HCT116 (cell line): ENCODE measurements around the gene UQCC2. TPM values are rescaled to one million over a fixed set of nuclear protein-coding genes. Genes with fewer than 3 reads are reported as not detected.

Source experiments
- ATAC-seq: fragments of 200-7000 bp; cut with Tn5 transposase; 2 replicates; pipeline ENCODE4 v1.9.1; 2020; ENCODE audit warnings: mild to moderate bottlenecking, moderate library complexity
- BruUV-seq: library from RNA; stranded (reverse); fragments of 400-500 nt; replicated peaks from 2 replicates; lab custom pipeline; 2021; lab: Mats Ljungman, UMichigan
- CTCF ChIA-PET: fragments of 300-600 bp; sonication (Branson Sonifier 250); formaldehyde crosslinking; loops from one replicate; lab custom pipeline; 2021; ENCODE audit warnings: antibody characterized with exemption; lab: Charles Lee
- POLR2A ChIA-PET: fragments of 300-600, 350-600 bp; sonication (Branson Sonifier 250); formaldehyde crosslinking; loops from one replicate; lab custom pipeline; 2021; ENCODE audit warnings: antibody characterized with exemption; lab: Charles Lee
- RAD21 ChIA-PET, 2 experiments: fragments of 300-600 bp; sonication (Branson Sonifier 250); formaldehyde crosslinking; loops; one replicate each; lab custom pipeline; 2023; ENCODE audit warnings: low total read pairs in 2 of 2; ENCODE audit not compliant: uncharacterized antibody in 2 of 2, unreplicated experiment in 2 of 2, low non-redundant PET in 1 of 2; lab: Charles Lee
- DNase-seq: peaks from one replicate; pipeline ENCODE4 v3.0.0-alpha.2; 2010; ENCODE audit warnings: low read depth, low spot score
- H2AFZ ChIP-seq: fragments of 200-600 bp; shearing (Covaris generic), sonication (generic); 2 replicates; pipeline ENCODE4 v1.6.1; 2017; ENCODE audit warnings: low read depth, mixed run types, mixed read lengths, antibody characterized with exemption, low read length; ENCODE audit not compliant: poor library complexity, severe bottlenecking
- H3K27ac ChIP-seq: 2 replicates; pipeline ENCODE4 v1.5.1; 2012; ENCODE audit warnings: low read depth, low read length
- H3K27me3 ChIP-seq: fragments of 200-600 bp; sonication (generic); 2 replicates; pipeline ENCODE4 v1.6.1; 2016; ENCODE audit warnings: mixed run types, low read length, mixed read lengths; ENCODE audit not compliant: insufficient read depth
- H3K36me3 ChIP-seq, 2 experiments: fragments of 200-500 bp in 1 of 2; fragments of 200-600 bp in 1 of 2; sonication (Bioruptor generic) in 1 of 2; sonication (generic) in 1 of 2; 2 replicates each; pipeline versions ENCODE4 v1.5.1 to v1.6.1; 2014 to 2016; ENCODE audit warnings: low read length in 2 of 2, inconsistent platforms in 1 of 2, mixed read lengths in 1 of 2, mixed run types in 1 of 2; ENCODE audit not compliant: insufficient read depth in 2 of 2, control insufficient read depth in 1 of 2
- H3K4me1 ChIP-seq, 2 experiments: fragments of 200-600 bp in 1 of 2; sonication (generic) in 1 of 2; 2 replicates each; pipeline versions ENCODE4 v1.5.1 to v1.6.1; 2012 to 2017; ENCODE audit warnings: low read length in 2 of 2, inconsistent platforms in 1 of 2, mild to moderate bottlenecking in 1 of 2, mixed read lengths in 1 of 2, mixed run types in 1 of 2, moderate library complexity in 1 of 2; ENCODE audit not compliant: insufficient read depth in 2 of 2, control insufficient read depth in 1 of 2
- H3K4me2 ChIP-seq: fragments of 200-600 bp; sonication (generic); 2 replicates; pipeline ENCODE4 v1.6.1; 2017; ENCODE audit warnings: mixed run types, low read length, mixed read lengths
- H3K4me3 ChIP-seq, 2 experiments: fragments of 200-600 bp in 1 of 2; sonication (generic) in 1 of 2; replicated peaks in 1 of 2; 2 replicates each; pipeline ENCODE4 v1.5.1; 2011 to 2016; ENCODE audit warnings: low read length in 2 of 2, control low read depth in 1 of 2, low read depth in 1 of 2, mild to moderate bottlenecking in 1 of 2, mixed read lengths in 1 of 2, mixed run types in 1 of 2
- H3K79me2 ChIP-seq: fragments of 200-600 bp; sonication (generic); 2 replicates; pipeline ENCODE4 v1.6.1; 2017; ENCODE audit warnings: mild to moderate bottlenecking, mixed run types, low read length, moderate library complexity, mixed read lengths; ENCODE audit not compliant: insufficient read depth
- H3K9ac ChIP-seq: fragments of 200-600 bp; sonication (generic); 2 replicates; pipeline ENCODE4 v1.6.1; 2016; ENCODE audit warnings: low read length, mixed read lengths
- H3K9me2 ChIP-seq: fragments of 200-600 bp; sonication (generic), shearing (Covaris generic); 2 replicates; pipeline ENCODE4 v1.6.1; 2017; ENCODE audit warnings: mixed run types, mild to moderate bottlenecking, moderate library complexity; ENCODE audit not compliant: insufficient read depth
- H3K9me3 ChIP-seq, 2 experiments: fragments of 200-500 bp in 1 of 2; fragments of 200-600 bp in 1 of 2; sonication (Bioruptor generic) in 1 of 2; sonication (generic) in 1 of 2; 2 replicates each; pipeline ENCODE4 v1.6.1; 2014 to 2017; ENCODE audit warnings: low read length in 2 of 2, mixed read lengths in 2 of 2, inconsistent platforms in 1 of 2, low read depth in 1 of 2, mild to moderate bottlenecking in 1 of 2, mixed run types in 1 of 2, moderate library complexity in 1 of 2; ENCODE audit not compliant: control insufficient read depth in 1 of 2, insufficient read depth in 1 of 2
- H4K20me1 ChIP-seq: fragments of 200-600 bp; sonication (generic), shearing (Covaris generic); 2 replicates; pipeline ENCODE4 v1.6.1; 2017; ENCODE audit warnings: mixed run types, mild to moderate bottlenecking, moderate library complexity; ENCODE audit not compliant: insufficient read depth
- CBX3 ChIP-seq: IDR thresholded peaks from 2 replicates; pipeline ENCODE4 v1.6.1; 2012; ENCODE audit warnings: low read depth
- CEBPB ChIP-seq: IDR thresholded peaks from 2 replicates; pipeline ENCODE4 v1.6.1; 2012; ENCODE audit warnings: low read depth
- EZH2 ChIP-seq: fragments of 200-600 bp; sonication (generic); IDR thresholded peaks from 2 replicates; pipeline ENCODE4 v1.6.1; 2017; ENCODE audit warnings: antibody characterized with exemption, mixed run types
- FOSL1 ChIP-seq: IDR thresholded peaks from 2 replicates; pipeline ENCODE4 v1.6.1; 2012; ENCODE audit warnings: low read depth
- POLR2A ChIP-seq: IDR thresholded peaks from 2 replicates; pipeline ENCODE4 v1.7.0; 2011; ENCODE audit warnings: borderline replicate concordance; ENCODE audit not compliant: insufficient read depth, insufficient read length; ENCODE audit errors: extremely low read depth
- POLR2AphosphoS5 ChIP-seq: IDR thresholded peaks from 2 replicates; pipeline ENCODE4 v1.6.1; 2011; ENCODE audit warnings: mild to moderate bottlenecking, low read depth, low read length, moderate library complexity
- RAD21 ChIP-seq: IDR thresholded peaks from 2 replicates; pipeline ENCODE4 v1.6.1; 2012; ENCODE audit warnings: low read depth, mild to moderate bottlenecking
- SIN3A ChIP-seq: IDR thresholded peaks from 2 replicates; pipeline ENCODE4 v1.6.1; 2012; ENCODE audit warnings: low read depth
- YY1 ChIP-seq: IDR thresholded peaks from 2 replicates; pipeline ENCODE4 v1.6.1; 2011; ENCODE audit warnings: low read length, low read depth, moderate library complexity, mild to moderate bottlenecking; ENCODE audit not compliant: insufficient replicate concordance; ENCODE audit errors: extremely low read depth
- intact Hi-C: fragments of 100-400 bp; cut with micrococcal nuclease; formaldehyde crosslinking; loops from 2 replicates; pipeline ENCODE4 v1.10.0; 2022
- total RNA-seq: library from RNA; stranded (reverse); gene quantifications from one replicate; pipeline ENCODE4 v1.2.1, GENCODE V29; 2021; ENCODE audit not compliant: unreplicated experiment
- TF ChIP-seq, protein P1 (sequence below): IDR thresholded peaks from 2 replicates; pipeline ENCODE4 v1.6.1; 2012; ENCODE audit warnings: low read depth
- TF ChIP-seq, protein P2 (sequence below): IDR thresholded peaks from 2 replicates; pipeline ENCODE4 v1.6.1; 2011; ENCODE audit warnings: mild to moderate bottlenecking, low read length, moderate library complexity; ENCODE audit not compliant: insufficient replicate concordance; ENCODE audit errors: extremely low read depth
- TF ChIP-seq, protein P3 (sequence below): IDR thresholded peaks from 2 replicates; pipeline ENCODE4 v1.6.1; 2012

Gene UQCC2
- total RNA-seq, 1 experiment from 2014 or later: 95.1 TPM

GRCh38 chr6:33704215-33705066 is 7.1 kb downstream of the UQCC2 start:
- no peaks in the 10 kb centered on the region for H4K20me1 ChIP-seq
- H3K27me3 ChIP-seq: no peaks in the 10 kb centered on the region
- H3K4me3 ChIP-seq: no peak overlapping the region
- peaks cover 0 to 6% of the 10 kb centered on the region in 2 experiments; a peak in 2 of 4 replicates for H3K4me1 ChIP-seq
- no peak overlapping the region for H3K27ac ChIP-seq
- BruUV-seq: no TSS peak
- RAD21 ChIA-PET: no interaction called here
- no peaks in the 10 kb centered on the region for H3K9me2 ChIP-seq
- no peak for ATAC-seq
- no peak for TF ChIP-seq SIN3A
- TF ChIP-seq, protein P1, sequence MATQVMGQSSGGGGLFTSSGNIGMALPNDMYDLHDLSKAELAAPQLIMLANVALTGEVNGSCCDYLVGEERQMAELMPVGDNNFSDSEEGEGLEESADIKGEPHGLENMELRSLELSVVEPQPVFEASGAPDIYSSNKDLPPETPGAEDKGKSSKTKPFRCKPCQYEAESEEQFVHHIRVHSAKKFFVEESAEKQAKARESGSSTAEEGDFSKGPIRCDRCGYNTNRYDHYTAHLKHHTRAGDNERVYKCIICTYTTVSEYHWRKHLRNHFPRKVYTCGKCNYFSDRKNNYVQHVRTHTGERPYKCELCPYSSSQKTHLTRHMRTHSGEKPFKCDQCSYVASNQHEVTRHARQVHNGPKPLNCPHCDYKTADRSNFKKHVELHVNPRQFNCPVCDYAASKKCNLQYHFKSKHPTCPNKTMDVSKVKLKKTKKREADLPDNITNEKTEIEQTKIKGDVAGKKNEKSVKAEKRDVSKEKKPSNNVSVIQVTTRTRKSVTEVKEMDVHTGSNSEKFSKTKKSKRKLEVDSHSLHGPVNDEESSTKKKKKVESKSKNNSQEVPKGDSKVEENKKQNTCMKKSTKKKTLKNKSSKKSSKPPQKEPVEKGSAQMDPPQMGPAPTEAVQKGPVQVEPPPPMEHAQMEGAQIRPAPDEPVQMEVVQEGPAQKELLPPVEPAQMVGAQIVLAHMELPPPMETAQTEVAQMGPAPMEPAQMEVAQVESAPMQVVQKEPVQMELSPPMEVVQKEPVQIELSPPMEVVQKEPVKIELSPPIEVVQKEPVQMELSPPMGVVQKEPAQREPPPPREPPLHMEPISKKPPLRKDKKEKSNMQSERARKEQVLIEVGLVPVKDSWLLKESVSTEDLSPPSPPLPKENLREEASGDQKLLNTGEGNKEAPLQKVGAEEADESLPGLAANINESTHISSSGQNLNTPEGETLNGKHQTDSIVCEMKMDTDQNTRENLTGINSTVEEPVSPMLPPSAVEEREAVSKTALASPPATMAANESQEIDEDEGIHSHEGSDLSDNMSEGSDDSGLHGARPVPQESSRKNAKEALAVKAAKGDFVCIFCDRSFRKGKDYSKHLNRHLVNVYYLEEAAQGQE: no peak
- no peak for TF ChIP-seq POLR2A
- no peak for TF ChIP-seq RAD21
- TF ChIP-seq CBX3: no peak
- TF ChIP-seq YY1: no peak
- TF ChIP-seq FOSL1: no peak
- TF ChIP-seq POLR2AphosphoS5: no peak
- TF ChIP-seq, protein P2, sequence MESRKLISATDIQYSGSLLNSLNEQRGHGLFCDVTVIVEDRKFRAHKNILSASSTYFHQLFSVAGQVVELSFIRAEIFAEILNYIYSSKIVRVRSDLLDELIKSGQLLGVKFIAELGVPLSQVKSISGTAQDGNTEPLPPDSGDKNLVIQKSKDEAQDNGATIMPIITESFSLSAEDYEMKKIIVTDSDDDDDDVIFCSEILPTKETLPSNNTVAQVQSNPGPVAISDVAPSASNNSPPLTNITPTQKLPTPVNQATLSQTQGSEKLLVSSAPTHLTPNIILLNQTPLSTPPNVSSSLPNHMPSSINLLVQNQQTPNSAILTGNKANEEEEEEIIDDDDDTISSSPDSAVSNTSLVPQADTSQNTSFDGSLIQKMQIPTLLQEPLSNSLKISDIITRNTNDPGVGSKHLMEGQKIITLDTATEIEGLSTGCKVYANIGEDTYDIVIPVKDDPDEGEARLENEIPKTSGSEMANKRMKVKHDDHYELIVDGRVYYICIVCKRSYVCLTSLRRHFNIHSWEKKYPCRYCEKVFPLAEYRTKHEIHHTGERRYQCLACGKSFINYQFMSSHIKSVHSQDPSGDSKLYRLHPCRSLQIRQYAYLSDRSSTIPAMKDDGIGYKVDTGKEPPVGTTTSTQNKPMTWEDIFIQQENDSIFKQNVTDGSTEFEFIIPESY: no peak
- TF ChIP-seq, protein P3, sequence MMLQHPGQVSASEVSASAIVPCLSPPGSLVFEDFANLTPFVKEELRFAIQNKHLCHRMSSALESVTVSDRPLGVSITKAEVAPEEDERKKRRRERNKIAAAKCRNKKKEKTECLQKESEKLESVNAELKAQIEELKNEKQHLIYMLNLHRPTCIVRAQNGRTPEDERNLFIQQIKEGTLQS: no peak
- no peak for TF ChIP-seq CEBPB
- no peak for TF ChIP-seq EZH2
- TF ChIP-seq, all 23 proteins: peak for 0
- no peaks in the 10 kb centered on the region for H3K9me3 ChIP-seq
- no peak overlapping the region for H3K4me2 ChIP-seq
- peaks cover 8 to 47% of the 10 kb centered on the region in 2 experiments for H3K36me3 ChIP-seq
- no peak overlapping the region for H3K9ac ChIP-seq
- intact Hi-C loops: no loop called here
- CTCF ChIA-PET: no interaction called here
- no peak overlapping the region for H2AFZ ChIP-seq
- POLR2A ChIA-PET: no interaction called here
- no peak for DNase-seq
- peaks cover 28% of the 10 kb centered on the region; the same call in 1 of the 2 replicates for H3K79me2 ChIP-seq
